HepG2 (cell line): ENCODE data around the gene DHX30. TPM values are rescaled to one million over a fixed set of nuclear protein-coding genes. Genes with fewer than 3 reads are reported as not detected.

Source experiments
- AKAP8 ChIP-seq: sonication (generic); formaldehyde crosslinking; IDR thresholded peaks from 2 replicates; pipeline ENCODE4 v1.5.1; 2020; ENCODE audit warnings: mild to moderate bottlenecking, missing genetic modification reagents
- CBX1 ChIP-seq: IDR thresholded peaks from one replicate; pipeline ENCODE4 v1.6.1; 2016; ENCODE audit warnings: antibody characterized with exemption, low read depth
- EHMT2 ChIP-seq: fragments of 200-600 bp; sonication (generic); IDR thresholded peaks from 2 replicates; pipeline ENCODE4 v1.7.0; 2017; ENCODE audit warnings: antibody characterized with exemption, low read depth, low read length, borderline replicate concordance
- HDAC2 ChIP-seq: sonication (generic); formaldehyde crosslinking; IDR thresholded peaks from 2 replicates; pipeline ENCODE4 v1.4.0; 2020; ENCODE audit warnings: missing genetic modification reagents
- HMG20A ChIP-seq: IDR thresholded peaks from 2 replicates; pipeline ENCODE4 v1.6.1; 2016; ENCODE audit warnings: borderline replicate concordance
- NKX3-1 ChIP-seq: sonication (generic); formaldehyde crosslinking; IDR thresholded peaks from 2 replicates; pipeline ENCODE4 v1.5.0; 2020; ENCODE audit warnings: missing genetic modification reagents
- TBX3 ChIP-seq: fragments of 450-650 bp; IDR thresholded peaks from 2 replicates; pipeline ENCODE4 v1.6.1; 2017; ENCODE audit warnings: antibody characterized with exemption, mild to moderate bottlenecking, inconsistent platforms, borderline replicate concordance
- ZKSCAN8 ChIP-seq: IDR thresholded peaks from 2 replicates; pipeline ENCODE4 v1.6.1; 2016; ENCODE audit warnings: borderline replicate concordance, missing genetic modification reagents, missing compliant biosample characterization
- ZNF225 ChIP-seq: sonication (generic); formaldehyde crosslinking; IDR thresholded peaks from 2 replicates; pipeline ENCODE4 v1.4.0; 2020; ENCODE audit warnings: mild to moderate bottlenecking, missing genetic modification reagents
- ZNF3 ChIP-seq: IDR thresholded peaks from 2 replicates; pipeline ENCODE4 v1.7.0; 2017; ENCODE audit warnings: inconsistent platforms
- ZNF432 ChIP-seq: sonication (generic); formaldehyde crosslinking; IDR thresholded peaks from 2 replicates; pipeline ENCODE4 v1.5.0; 2020; ENCODE audit warnings: missing genetic modification reagents, mild to moderate bottlenecking, borderline replicate concordance
- ZNF510 ChIP-seq: sonication (generic); formaldehyde crosslinking; IDR thresholded peaks from 2 replicates; pipeline ENCODE4 v1.4.0; 2020; ENCODE audit warnings: low read depth, mild to moderate bottlenecking, missing genetic modification reagents
- polyA plus RNA-seq, 8 experiments: library from polyadenylated mRNA; depleted of rRNA in 3 of 8; stranded (reverse) in 7 of 8; unstranded in 1 of 8; fragments of >200 nt; fragmentation: Illumina TruSeq in 4 of 8; extraction: Trizol in 4 of 8; gene quantifications; 2 replicates each; pipeline versions ENCODE4 v1.2.1 to v1.2.3, GENCODE V29; 2011 to 2016; ENCODE audit warnings: low read depth in 4 of 8, missing spikeins in 1 of 8, mixed read lengths in 1 of 8; ENCODE audit not compliant: insufficient read depth in 1 of 8
- total RNA-seq, 5 experiments: library from RNA; depleted of rRNA; stranded (reverse); fragments of >200 nt; fragmentation: Illumina TruSeq; extraction: Trizol; gene quantifications; 2 replicates each; pipeline ENCODE4 v1.2.3, GENCODE V29; 2016; ENCODE audit warnings: low read depth in 1 of 5
- TF ChIP-seq, protein P1 (sequence below): sonication (generic); formaldehyde crosslinking; IDR thresholded peaks from 2 replicates; pipeline ENCODE4 v1.4.0; 2020; ENCODE audit warnings: missing genetic modification reagents
- TF ChIP-seq, protein P2 (sequence below): sonication (generic); formaldehyde crosslinking; IDR thresholded peaks from 2 replicates; pipeline ENCODE4 v1.4.0; 2020; ENCODE audit warnings: missing genetic modification reagents
- TF ChIP-seq, protein P3 (sequence below): sonication (generic); formaldehyde crosslinking; IDR thresholded peaks from 2 replicates; pipeline ENCODE4 v1.8.1; 2022; ENCODE audit warnings: low read depth, mild to moderate bottlenecking, missing genetic modification reagents
- TF ChIP-seq, protein P4 (sequence below): IDR thresholded peaks from 2 replicates; pipeline ENCODE4 v1.6.1; 2016; ENCODE audit warnings: missing biosample characterization, missing genetic modification reagents, low read depth

DHX30 gene
- total and polyA plus RNA-seq, 2 of the 13 experiments (the other 11 are each of a cell fraction or from before 2014, with no cell fraction given): 30.6 to 59.4 TPM

DNA sequence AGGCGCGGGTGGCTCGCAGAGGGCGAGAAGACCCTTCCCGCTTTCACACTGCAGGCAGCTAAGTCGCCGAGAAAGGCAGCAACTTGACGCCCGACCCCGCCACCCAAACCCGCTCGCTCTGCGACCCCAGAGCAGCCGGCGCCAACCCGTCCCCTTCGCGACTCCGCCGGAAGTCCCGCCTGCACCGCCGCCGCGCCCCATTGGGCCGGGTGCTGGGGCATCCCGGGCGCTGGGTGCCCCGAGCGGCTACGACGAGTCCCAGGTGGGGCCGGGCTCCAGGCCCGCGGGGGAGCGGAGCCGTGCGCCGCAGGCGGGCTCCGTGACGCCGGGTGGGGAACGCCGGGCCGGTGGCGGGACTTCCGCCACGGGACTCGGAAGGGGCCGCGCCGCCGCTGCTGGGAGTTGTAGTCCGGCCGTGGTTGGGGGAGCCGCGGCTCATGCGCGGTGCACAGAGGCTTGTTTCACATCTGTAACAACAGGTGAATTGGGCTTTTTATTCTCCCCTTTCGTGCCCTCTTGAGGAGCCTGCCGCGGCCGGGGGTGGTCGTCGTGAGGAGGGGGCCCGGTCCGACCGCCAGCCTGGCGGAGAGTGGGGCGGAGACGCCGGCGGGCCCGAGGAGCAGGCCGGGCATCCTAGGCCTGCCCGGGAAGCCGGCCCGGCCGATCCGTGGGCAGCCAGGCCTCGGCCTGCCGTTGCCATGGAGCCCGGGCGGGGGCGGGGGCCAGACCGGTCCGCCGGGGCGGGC, at the start of gene DHX30 (continued):
- TF ChIP-seq ZNF225 (CRISPR knock-in tag) (0 out of 2 replicates have a peak, but pooled peaks have one; percentile 12), EHMT2 (no peak), ZNF3 (CRISPR knock-in tag) (no peak), TBX3 (no peak), CBX1 (no peak), HDAC2 (CRISPR knock-in tag) (no peak; the same call in 1 of the 2 replicates), ZNF510 (CRISPR knock-in tag) (peak; percentile 41; the same call in 1 of the 2 replicates), ZKSCAN8 (CRISPR knock-in tag) (no peak), NKX3-1 (CRISPR knock-in tag) (no peak; the same call in 1 of the 2 replicates), AKAP8 (CRISPR knock-in tag) (no peak), HMG20A (CRISPR knock-in tag) (no peak), ZNF432 (CRISPR knock-in tag) (no peak)
- TF ChIP-seq, protein P1, sequence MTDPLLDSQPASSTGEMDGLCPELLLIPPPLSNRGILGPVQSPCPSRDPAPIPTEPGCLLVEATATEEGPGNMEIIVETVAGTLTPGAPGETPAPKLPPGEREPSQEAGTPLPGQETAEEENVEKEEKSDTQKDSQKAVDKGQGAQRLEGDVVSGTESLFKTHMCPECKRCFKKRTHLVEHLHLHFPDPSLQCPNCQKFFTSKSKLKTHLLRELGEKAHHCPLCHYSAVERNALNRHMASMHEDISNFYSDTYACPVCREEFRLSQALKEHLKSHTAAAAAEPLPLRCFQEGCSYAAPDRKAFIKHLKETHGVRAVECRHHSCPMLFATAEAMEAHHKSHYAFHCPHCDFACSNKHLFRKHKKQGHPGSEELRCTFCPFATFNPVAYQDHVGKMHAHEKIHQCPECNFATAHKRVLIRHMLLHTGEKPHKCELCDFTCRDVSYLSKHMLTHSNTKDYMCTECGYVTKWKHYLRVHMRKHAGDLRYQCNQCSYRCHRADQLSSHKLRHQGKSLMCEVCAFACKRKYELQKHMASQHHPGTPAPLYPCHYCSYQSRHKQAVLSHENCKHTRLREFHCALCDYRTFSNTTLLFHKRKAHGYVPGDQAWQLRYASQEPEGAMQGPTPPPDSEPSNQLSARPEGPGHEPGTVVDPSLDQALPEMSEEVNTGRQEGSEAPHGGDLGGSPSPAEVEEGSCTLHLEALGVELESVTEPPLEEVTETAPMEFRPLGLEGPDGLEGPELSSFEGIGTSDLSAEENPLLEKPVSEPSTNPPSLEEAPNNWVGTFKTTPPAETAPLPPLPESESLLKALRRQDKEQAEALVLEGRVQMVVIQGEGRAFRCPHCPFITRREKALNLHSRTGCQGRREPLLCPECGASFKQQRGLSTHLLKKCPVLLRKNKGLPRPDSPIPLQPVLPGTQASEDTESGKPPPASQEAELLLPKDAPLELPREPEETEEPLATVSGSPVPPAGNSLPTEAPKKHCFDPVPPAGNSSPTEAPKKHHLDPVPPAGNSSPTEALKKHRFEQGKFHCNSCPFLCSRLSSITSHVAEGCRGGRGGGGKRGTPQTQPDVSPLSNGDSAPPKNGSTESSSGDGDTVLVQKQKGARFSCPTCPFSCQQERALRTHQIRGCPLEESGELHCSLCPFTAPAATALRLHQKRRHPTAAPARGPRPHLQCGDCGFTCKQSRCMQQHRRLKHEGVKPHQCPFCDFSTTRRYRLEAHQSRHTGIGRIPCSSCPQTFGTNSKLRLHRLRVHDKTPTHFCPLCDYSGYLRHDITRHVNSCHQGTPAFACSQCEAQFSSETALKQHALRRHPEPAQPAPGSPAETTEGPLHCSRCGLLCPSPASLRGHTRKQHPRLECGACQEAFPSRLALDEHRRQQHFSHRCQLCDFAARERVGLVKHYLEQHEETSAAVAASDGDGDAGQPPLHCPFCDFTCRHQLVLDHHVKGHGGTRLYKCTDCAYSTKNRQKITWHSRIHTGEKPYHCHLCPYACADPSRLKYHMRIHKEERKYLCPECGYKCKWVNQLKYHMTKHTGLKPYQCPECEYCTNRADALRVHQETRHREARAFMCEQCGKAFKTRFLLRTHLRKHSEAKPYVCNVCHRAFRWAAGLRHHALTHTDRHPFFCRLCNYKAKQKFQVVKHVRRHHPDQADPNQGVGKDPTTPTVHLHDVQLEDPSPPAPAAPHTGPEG (CRISPR knock-in tag): peak; percentile 30; the same call in 1 of the 2 replicates
- TF ChIP-seq, protein P2, sequence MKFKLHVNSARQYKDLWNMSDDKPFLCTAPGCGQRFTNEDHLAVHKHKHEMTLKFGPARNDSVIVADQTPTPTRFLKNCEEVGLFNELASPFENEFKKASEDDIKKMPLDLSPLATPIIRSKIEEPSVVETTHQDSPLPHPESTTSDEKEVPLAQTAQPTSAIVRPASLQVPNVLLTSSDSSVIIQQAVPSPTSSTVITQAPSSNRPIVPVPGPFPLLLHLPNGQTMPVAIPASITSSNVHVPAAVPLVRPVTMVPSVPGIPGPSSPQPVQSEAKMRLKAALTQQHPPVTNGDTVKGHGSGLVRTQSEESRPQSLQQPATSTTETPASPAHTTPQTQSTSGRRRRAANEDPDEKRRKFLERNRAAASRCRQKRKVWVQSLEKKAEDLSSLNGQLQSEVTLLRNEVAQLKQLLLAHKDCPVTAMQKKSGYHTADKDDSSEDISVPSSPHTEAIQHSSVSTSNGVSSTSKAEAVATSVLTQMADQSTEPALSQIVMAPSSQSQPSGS (CRISPR knock-in tag): peak; percentile 15; the same call in 1 of the 2 replicates
- TF ChIP-seq, protein P3, sequence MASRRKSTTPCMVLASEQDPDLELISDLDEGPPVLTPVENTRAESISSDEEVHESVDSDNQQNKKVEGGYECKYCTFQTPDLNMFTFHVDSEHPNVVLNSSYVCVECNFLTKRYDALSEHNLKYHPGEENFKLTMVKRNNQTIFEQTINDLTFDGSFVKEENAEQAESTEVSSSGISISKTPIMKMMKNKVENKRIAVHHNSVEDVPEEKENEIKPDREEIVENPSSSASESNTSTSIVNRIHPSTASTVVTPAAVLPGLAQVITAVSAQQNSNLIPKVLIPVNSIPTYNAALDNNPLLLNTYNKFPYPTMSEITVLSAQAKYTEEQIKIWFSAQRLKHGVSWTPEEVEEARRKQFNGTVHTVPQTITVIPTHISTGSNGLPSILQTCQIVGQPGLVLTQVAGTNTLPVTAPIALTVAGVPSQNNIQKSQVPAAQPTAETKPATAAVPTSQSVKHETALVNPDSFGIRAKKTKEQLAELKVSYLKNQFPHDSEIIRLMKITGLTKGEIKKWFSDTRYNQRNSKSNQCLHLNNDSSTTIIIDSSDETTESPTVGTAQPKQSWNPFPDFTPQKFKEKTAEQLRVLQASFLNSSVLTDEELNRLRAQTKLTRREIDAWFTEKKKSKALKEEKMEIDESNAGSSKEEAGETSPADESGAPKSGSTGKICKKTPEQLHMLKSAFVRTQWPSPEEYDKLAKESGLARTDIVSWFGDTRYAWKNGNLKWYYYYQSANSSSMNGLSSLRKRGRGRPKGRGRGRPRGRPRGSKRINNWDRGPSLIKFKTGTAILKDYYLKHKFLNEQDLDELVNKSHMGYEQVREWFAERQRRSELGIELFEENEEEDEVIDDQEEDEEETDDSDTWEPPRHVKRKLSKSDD: no peak
- TF ChIP-seq, protein P4, sequence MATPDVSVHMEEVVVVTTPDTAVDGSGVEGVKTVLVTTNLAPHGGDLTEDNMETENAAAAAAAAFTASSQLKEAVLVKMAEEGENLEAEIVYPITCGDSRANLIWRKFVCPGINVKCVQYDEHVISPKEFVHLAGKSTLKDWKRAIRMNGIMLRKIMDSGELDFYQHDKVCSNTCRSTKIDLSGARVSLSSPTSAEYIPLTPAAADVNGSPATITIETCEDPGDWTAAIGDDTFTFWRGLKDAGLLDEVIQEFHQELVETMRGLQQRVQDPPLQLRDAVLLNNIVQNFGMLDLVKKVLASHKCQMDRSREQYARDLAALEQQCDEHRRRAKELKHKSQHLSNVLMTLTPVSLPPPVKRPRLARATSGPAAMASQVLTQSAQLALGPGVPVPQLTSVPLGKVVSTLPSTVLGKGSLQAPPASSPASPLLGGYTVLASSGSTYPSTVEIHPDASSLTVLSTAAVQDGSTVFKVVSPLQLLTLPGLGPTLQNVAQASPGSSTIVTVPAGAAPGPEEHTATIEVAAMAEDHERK: no peak
